Measurements from ENCODE around the gene SLC24A1.

- TF ChIP-seq, protein P1, sequence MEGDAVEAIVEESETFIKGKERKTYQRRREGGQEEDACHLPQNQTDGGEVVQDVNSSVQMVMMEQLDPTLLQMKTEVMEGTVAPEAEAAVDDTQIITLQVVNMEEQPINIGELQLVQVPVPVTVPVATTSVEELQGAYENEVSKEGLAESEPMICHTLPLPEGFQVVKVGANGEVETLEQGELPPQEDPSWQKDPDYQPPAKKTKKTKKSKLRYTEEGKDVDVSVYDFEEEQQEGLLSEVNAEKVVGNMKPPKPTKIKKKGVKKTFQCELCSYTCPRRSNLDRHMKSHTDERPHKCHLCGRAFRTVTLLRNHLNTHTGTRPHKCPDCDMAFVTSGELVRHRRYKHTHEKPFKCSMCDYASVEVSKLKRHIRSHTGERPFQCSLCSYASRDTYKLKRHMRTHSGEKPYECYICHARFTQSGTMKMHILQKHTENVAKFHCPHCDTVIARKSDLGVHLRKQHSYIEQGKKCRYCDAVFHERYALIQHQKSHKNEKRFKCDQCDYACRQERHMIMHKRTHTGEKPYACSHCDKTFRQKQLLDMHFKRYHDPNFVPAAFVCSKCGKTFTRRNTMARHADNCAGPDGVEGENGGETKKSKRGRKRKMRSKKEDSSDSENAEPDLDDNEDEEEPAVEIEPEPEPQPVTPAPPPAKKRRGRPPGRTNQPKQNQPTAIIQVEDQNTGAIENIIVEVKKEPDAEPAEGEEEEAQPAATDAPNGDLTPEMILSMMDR (IDR thresholded peaks at IDR 0.05), result no peak
- no peak for TF ChIP-seq POLR2A (IDR thresholded peaks at IDR 0.05)
- TF ChIP-seq POLR2AphosphoS5 (IDR thresholded peaks at IDR 0.05), result no peak
These were observed 60.7 kb downstream of the SLC24A1 start for GRCh38 chr15:65682404-65682911.

Measured in breast epithelium (tissue), 3 donors.